ENCODE measurements around the gene EEF2K.

- no peak for TF ChIP-seq CTCF (IDR thresholded peaks at IDR 0.05 in 4 of 5, conservative IDR thresholded peaks at IDR 0.05 in 1 of 5)
- no peak for TF ChIP-seq POLR2A (IDR thresholded peaks at IDR 0.05)
Observed at GRCh38 chr16:22210285-22210684, 4.2 kb downstream of the EEF2K start.

Measured in gastrocnemius medialis (tissue), 4 donors.